D341Med (cell line): ENCODE measurements around the gene NKG7.

Source experiments
- DNase-seq: peaks from one replicate; pipeline ENCODE4 v3.0.0; 2012; ENCODE audit warnings: low spot score

NKG7 gene

GRCh38 chr19:51361239-51361638 lies 11.2 kb downstream of the NKG7 start:
- DNase-seq: no peak

GRCh38 chr19:51359294-51359693 lies 13.2 kb downstream of the NKG7 start:
- DNase-seq: no peak

DNA sequence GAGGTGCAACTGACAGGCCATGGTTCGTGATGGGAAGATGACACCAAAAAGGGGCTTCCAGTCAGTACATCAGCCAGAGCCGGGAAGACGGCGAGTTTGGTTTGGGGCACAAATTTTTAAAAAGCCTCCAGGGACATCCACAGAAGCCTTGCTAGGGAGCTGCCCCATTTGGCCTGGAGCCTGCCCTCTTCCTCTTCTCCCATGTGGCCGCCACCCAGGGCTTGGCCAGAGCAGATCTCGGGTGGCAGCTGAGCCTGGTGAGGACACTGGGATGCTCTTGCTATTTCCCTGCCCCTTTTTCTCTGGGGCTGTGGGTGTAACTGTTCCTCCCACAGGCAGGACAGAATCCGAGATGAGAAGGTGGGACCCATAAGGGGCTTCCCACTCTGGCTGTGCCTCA lies 14.5 kb downstream of the NKG7 start:
- DNase-seq: no peak

DNA sequence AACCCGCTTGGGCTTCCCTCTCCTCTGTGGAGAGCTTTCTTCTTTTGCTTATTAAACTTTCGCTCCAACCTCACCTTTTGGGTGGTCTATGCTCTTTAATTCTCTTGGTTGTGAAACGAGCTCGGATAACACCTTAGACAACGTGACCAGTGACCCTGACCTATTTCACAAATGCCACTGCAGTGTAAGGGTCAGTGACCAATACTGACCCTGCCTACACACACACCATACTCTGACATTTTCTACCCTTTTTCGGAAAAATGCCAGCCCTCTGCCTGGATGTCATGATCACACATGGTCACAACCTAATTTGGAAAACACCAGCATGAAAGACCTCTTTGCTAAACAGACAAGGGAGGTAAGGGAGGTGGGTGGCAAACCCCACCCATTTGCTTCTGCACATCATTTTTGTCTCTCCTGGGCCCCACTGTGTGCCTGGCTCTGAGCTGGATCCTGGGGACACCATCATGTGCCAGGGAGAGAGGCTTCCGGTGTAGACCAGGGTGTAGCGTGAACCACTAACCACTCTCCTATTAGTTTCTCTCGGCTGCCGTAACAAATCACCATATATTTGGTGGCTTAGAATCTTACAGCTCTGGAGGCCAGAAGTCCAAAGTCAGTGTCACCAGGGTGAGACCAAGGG lies 16.2 kb downstream of the NKG7 start:
- DNase-seq: no peak

DNA sequence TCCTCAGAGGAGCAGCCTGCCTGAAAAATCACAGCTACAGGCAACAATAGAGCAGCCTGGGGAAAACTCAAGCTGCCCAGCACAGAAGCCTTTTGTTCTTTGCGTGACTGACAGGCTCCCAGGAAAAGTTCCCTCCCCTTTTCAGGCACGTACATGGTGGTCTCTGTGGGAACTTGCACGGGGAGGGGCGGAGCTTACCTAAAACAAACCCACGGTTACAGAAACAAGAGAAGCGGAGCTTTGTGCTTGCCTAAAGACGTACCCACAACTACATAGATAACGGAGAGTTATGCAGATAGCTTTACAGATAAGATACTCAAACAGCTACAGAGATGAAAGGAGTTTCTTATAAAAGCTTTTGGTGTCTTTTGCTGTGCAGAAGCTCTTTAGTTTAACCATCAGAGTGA lies 17.7 kb downstream of the NKG7 start:
- DNase-seq: no peak

GRCh38 chr19:51354103-51354741 lies 18.2 kb downstream of the NKG7 start:
- DNase-seq: no peak

- DNase-seq: no peak
Measured at GRCh38 chr19:51352783-51353360, 19.6 kb downstream of the NKG7 start.

DNA sequence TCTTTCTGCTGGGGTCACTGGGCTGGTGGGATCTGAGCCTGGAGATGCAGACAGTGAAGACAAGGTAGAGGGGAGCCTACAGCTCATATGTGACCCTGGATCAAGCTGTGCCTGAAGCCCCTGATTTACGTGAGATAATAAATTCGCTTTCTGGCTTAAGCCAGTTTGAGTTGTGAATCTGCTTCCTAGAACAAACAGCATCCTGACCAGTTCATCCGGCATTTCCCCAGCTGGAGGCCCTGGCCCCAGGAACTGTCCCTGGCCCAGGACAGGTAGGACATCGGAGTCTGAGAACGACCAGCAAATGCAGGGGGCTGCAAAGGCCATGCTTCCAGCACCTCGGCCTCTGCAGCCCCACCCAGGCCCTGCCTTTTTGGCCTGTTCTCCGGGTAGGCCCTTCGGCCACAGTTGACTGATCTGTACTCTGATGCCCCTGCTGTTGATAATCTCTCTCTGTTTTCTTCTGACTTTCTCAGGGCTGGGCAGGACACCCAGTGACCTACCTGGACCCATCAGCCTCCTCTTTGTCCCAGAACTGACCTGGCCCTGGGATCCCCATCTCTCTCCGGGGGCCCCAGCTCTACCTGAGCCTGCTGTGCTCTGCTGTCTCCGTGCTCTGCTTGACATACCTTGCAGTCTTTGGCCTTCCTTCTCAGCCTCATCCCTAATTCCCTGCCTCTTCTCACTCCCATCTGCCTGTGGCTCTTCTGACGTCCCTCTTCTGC lies 21.0 kb downstream of the NKG7 start:
- DNase-seq: no peak

DNA sequence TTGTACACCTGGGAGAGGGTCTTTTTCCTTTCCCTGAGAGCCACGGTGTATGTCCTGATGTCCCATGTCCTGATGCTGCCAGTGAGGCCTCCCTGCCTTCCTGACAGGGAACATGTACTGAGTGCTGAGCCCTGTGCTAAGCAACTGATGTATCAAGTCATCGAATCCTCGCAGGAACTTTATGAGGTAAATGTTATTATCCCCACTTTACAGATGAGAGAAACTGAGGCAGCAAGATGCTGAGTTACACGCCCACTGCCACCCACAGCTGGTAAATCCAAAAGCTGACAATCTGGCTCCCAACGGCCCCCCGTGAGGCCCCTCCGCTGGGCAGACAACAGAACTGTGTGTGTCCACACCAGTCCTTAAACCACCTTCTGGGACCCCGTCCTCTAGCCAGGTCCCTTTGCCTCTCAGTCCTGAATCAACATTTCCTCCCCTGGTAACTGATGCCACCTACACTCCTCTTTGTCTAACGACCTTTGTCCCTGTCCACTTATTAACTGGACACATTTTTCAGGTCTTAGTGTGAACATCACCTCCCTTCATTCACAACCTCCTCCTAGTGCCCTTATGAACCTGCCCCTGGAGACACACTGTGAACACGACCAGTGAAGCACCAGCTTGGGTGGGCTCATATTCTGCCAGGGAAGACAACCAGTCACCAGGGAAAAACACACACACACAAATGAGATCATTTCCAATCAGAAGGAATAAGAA lies 25.1 kb downstream of the NKG7 start:
- DNase-seq: no peak

DNA sequence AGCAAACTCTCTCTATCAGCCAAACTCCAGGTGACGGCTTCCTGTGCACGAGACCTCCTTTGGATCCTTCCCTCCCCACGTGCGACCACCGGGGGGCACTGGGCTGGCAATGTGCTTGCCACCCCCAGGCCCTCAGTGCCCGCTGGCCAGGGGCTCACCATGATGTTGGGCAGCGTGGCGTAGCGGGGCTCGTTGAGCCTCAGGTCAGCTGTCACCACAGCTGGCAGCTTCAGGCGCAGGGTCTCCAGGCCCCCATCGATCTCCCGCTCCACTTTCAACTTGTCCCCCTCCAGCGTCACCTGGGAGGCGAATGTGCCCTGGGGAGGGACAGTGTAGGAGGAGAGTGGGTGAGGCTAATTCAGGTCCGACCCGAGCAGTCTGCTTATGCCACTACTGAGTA lies 25.7 kb downstream of the NKG7 start:
- no peak for DNase-seq

DNA sequence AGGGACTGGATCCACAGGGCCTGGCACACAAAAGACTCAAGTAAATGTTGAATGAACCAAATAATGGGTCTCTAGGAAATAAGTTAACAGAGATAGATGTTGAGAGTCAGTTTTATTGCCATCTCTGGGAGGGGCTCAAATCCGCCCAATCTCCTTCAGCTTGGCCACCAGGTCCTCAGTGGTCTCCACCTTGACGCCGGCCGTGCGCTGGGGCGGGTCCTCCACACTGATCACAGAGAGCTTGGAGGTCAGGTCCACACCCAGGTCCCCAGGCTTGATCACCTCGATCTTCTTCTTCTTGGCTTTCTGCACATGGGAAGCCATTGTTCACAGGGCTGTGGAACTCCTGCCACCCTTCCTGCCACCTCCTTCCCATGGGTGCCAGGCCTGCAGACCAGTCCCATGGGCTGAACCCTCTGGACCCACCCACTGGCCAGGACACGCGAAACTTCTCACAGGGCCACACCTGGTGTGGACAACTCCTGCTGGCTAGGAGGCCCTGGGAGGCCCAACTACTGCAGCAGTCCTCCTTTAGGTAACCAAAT lies 27.3 kb downstream of the NKG7 start:
- no peak for DNase-seq

DNA sequence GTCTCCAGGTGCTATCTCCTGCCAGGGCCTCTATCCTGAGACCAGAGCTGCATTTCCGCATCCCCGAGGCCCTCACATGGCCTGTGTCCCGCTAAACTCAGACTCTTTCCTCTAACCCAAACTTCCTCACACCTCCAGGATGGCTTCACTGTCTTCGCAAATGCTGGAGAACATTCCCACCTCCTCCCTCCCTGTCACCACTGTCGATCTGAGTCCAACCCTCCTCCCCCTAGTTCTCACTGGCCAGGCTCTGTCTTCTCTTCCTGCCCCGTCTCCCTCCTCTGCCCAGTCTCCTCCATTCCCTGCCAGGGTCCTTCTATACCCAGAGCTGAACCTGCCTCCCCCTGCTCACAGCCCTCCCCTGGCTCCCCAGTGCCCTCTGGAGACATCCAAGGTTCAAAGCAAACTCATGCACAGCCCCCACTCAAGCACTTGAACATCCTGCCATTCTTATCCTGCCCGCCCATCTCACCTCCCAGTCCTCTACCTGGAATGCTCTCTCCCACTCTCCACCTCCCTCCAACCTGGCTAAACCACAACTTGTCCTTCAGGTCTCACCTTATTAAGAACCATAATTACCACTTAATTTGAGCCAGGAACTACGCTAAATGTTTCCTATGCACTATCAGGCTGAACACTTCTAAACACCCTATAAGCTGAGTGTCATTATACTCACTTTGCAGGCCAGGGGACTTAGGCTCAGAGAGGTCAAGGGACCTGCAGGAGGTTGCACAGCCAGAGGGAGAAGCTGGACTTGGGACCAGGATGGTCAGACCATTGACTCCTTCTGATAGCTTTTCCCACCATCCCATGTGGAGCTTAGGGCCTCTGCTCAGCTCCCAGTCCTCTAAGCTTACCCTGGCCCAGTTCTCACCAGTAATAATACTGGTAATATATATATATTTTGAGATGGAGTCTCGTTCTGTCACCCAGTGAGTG lies 29.6 kb downstream of the NKG7 start:
- DNase-seq: no peak

GRCh38 chr19:51341976-51342580 lies 30.4 kb downstream of the NKG7 start, which contains the start of gene VSIG10L:
Gene VSIG10L (minus strand): TSS chr19:51342139. CDS start chr19:51342124, 15 bp downstream.
- no peak for DNase-seq

- no peak for DNase-seq
Measured at GRCh38 chr19:51341066-51341465, 31.4 kb downstream of the NKG7 start.

DNA sequence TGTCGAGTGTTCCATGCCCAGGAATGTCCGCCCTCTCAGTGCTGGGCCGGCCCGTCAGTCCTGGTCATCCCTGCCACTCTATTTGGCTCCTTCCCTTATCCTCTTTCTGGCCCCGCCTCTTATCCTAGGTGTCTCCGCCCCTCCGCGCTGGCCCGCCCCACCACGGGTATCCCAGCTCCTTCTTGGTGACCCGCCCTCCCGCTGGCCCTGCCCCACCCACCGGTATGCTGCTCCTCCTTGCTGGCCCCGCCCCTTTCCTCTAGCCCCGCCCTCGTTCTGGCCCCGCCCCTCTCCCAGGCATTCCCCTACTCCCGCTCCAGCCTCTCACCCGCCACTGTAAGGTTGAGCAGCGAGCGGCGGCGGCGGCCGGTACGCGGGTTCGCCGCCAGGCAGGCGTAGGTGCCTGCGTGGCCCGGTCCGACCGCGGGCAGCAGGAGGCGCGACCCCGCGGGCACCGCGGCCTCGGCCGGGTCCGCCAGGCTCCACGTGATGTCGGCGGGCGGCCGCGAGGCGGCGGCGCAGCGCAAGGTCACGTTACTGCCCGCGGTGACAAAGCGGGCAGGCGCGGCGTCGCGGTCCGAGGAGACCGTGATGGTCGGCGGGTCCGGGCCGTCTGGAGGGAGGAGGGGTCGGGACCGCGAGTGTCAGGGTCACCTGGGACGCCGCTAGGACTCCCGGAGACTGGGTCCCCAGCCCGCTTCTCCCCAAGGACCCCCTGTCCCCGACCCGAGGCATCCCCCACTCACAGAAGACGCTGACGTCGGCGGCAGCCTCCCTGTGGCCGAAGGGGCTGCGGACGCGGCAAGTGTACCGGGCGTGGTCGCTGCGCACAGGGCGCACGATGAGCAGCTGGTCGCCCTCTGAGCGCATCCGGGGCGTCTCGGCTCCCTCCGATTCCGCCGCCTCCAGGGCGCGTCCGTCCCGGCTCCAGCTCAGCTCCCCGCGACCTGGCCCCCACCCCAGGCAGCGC lies 32.5 kb downstream of the NKG7 start:
- peak; percentile 99 for DNase-seq

- no peak for DNase-seq
Measured at GRCh38 chr19:51339313-51339686, 33.2 kb downstream of the NKG7 start.

GRCh38 chr19:51338563-51339312 lies 33.7 kb downstream of the NKG7 start:
- peak; percentile 93 for DNase-seq

- no peak for DNase-seq
Measured at GRCh38 chr19:51337861-51338562, 34.4 kb downstream of the NKG7 start.
